Retina (tissue), 1 donor: ENCODE results near the gene DGKB.
"Not testable (repeated sequence)": the region's sequence is repeated elsewhere in the genome, so short reads cannot be mapped to it uniquely, and the experiment has no call there.

ENCODE experiments used
- DNase-seq: peaks from one replicate; pipeline ENCODE4 v3.0.0-alpha.2; 2016

The DGKB gene

GRCh38 chr7:14351167-14351566 lies 551.4 kb downstream of the DGKB start:
- no peak for DNase-seq

DNA sequence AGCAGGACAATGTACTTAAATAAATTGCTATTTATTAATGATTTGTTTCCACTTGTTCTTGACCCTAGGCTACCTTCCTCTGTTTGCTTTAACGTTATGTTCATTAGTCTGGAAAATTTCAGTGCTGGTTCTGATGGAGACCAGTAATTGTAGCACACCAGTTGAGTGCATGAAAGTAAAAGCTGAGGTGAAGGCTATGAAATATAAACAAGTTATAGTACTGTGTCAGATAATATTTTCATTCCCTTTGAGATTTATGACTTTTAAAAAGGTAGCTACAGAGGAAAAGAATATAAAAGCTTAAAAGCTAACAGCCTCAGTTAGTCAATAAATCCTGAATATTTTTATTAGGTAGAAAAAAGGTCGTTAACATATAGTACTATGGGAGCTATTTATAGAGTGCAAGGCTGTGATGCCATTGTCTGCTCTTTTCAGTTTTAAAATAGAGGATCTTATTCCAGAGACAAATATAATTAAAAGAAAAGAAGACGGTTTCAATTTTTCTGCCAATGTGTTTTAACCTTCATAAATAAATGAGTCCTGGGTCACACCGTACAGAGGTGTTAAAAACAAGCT lies 561.3 kb downstream of the DGKB start:
- no peak for DNase-seq

DNA sequence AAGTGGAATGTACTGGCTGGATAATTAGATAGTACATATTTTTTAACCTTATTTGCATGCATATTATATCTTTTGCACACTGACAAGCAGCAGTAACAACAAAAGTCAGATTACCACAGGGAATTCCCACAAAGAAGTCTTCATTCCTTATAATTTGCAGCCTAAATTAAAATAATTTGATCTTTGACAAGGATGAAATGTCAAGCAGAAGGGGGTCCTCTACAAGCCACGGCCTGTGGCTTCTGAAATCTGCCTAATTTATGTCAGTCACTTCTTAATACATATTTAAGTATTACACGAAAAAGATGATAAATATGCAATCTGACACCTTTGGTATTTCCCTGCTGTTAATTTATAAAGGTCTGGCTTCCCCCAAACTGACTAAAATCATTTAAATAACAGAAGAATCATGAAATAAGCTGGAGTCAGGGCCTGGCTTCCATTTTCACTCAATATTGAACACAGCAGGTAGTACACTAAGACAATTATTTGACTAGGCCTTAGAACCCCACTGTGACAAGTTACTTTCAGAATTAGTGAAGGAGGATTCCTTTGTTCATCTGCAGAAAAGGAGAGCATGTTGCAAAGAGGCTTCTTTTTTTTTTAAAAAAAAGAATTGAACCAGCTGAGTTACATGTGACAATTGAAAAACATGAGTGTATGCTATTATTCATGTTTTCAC lies 562.0 kb downstream of the DGKB start:
- DNase-seq = peak; percentile 33

GRCh38 chr7:14339861-14340260 lies 562.7 kb downstream of the DGKB start:
- no peak for DNase-seq

GRCh38 chr7:14336256-14336655 lies 566.3 kb downstream of the DGKB start:
- no peak for DNase-seq

DNA sequence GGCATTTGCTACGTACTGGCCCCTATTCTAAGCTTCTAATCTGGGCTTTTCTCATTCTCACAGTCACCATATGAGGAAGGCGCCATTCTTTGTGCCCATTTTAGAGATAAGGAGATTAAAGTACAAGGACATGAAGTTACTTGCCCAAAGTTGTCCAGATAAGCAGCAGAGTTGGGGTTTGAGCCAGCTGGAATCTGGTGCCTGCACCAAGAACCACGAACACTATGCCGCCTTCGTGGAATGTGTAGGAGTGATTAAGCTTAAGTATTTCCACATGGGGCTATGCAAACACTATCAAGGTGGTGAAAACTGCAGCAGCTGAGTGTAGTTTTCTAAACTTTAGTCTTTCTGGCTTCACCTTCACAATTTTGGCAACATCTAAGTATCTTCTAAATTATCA lies 570.4 kb downstream of the DGKB start:
- DNase-seq = no peak

- DNase-seq = no peak
Observed at GRCh38 chr7:14324767-14325166, 577.8 kb downstream of the DGKB start.

DNA sequence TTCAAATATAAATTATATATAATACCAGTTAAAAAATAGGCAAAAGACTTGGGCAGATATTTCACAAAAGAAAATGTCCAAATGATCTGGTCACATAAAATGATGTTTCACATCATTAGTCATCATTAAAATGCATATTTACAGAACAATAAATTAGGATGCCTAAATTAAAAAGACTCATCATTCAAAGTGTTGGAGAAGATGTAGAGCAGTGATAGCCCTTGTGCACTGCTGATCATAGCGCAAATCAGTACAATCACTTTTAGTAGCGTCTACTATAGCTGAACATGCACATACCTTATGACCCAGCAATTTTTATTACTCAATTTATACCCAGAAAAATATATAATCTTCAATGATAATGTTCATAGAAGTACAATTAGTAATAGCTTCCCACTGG lies 579.8 kb downstream of the DGKB start:
- no peak for DNase-seq

GRCh38 chr7:14321947-14322346 lies 580.6 kb downstream of the DGKB start:
- no peak for DNase-seq

DNA sequence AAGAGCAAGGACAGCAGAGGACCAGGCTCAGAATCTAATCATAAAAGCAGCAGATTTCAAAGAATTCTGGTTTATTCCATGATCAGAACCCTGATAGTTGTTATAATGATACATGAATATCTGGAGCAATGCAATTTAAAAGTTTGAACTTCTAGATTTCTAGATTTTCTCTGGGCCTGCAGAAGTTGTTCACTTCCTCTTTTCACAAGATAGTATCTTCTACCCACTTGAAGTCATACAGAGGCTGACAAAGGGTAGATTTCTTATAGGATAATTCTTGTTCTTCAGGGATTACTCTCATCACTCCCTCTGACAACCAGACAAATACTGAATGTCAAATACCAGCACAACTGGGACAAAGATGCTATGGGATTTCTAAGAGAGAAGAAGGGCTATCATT lies 593.1 kb downstream of the DGKB start:
- no peak for DNase-seq

- no peak for DNase-seq
Observed at GRCh38 chr7:14305233-14305866, 597.2 kb downstream of the DGKB start.

GRCh38 chr7:14303536-14303935 lies 599.0 kb downstream of the DGKB start:
- DNase-seq = no peak

- no peak for DNase-seq
Observed at GRCh38 chr7:14294637-14295036, 607.9 kb downstream of the DGKB start.

DNA sequence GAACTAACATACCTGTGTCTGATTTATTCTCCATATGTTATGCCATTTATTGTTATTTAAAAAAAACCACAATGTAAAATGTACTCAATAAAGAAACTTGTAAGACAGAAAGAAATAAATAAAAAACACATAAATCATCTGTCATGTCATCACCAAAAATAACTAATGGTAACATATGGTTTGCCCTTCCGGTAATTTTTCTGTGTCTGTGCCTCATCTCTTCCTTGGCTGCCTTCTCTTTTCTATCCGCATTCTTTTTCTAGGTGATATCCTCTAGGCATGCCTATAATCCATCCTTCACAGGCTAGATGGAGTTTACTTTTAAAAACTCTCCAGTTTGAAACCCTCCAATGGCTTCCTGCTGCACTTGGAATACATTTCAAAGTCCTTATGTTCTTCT lies 609.1 kb downstream of the DGKB start:
- DNase-seq = no peak

- no peak for DNase-seq
Observed at GRCh38 chr7:14292737-14293136, 609.8 kb downstream of the DGKB start.

DNA sequence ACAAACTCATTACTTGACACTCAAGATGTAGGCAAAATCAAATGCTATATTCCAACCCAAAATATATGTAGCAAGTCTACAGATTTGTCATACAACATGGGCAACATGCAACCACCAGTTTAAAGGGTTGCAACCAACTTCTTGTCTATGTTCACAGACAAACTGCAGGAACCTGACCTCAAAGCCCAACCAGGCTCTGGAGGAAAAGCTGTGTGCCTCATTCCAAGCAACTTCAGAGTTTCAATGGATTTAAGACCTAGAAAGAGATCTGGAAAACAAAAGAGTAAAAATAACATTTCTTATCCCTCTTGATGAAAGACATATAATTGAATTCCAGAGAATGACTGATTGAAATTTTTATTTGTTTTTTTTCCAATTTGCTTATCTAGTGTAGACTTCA lies 612.6 kb downstream of the DGKB start:
- no peak for DNase-seq

DNA sequence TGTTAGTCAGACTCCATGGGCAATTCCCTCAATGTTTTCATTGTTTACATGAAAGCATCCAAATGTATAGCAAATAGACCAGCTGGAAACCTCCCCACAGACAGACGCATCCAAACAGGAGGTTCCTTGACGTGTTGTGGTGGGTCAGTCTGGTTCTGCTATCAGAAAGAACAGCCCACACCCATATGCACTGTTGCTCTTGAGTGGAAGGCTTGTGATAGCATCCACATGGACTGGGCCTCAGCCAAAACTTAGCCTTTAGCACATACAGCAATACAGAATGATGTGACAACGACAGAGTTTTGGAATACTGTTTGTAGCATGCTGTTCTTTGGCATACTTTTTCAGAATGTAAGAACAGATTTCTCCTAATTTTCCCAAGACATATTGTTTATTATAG lies 613.9 kb downstream of the DGKB start:
- DNase-seq = no peak

GRCh38 chr7:14287398-14287797 lies 615.2 kb downstream of the DGKB start:
- DNase-seq = no peak

GRCh38 chr7:14286036-14286435 lies 616.5 kb downstream of the DGKB start:
- DNase-seq = no peak

- not testable (repeated sequence) for DNase-seq
Observed at GRCh38 chr7:14279065-14279871, 623.3 kb downstream of the DGKB start.

GRCh38 chr7:14275356-14275755 lies 627.2 kb downstream of the DGKB start:
- DNase-seq = no peak

DNA sequence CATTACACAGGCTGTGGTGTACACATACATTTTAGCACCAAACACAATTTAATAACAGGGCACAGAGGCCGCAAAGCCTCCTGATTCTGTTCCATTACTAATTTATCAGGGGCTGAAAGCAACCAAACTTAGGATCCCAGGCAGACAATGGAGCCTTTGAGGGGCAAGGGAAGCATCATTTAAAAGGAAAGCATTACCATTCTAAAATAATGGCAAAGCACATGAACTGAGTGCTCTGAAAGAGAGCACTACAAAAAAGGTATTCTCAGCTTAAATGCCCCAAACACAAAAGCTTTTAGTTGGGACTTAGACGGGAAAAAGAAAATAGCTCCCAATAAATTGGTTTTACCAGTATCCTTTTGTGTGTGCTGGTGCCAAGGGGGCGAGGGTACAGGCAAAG lies 631.1 kb downstream of the DGKB start:
- DNase-seq = no peak

DNA sequence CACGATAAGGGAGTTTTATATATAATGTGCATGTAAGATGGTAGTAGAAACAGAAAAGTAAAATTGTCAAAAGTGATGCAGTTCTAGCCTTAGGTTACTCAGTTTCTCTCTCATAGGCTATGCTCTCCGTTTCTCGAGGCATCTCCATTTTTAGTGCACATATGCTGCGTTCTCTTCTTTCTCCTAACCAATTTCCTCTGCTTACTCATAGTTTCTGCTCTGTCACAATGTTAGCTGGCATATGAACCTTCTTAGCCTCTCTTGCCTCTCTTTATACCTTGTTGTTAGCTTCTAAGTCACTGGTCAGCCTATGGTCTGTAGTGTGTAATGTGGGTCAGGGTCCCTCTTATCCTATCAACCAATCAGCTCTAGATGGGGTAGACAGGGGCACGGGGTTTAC lies 632.5 kb downstream of the DGKB start:
- no peak for DNase-seq

- DNase-seq = no peak
Observed at GRCh38 chr7:14260011-14260410, 642.5 kb downstream of the DGKB start.
